ENCODE results near the gene GALNT4. TPM values are rescaled to one million over a fixed set of nuclear protein-coding genes. Genes with fewer than 3 reads are reported as not detected.

GALNT4 gene
- total RNA-seq, 1 experiment from 2014 or later = 7.2 TPM

- Histone ChIP-seq H3K4me1 (peaks cover 4% of the 10 kb centered on the region), H3K36me3 (ENCODE audit: control insufficient read depth, insufficient read depth, low read length) (no peaks in the 10 kb centered on the region), H3K27me3 (replicated peaks; ENCODE audit: control insufficient read depth, insufficient read depth, low read length) (no peaks in the 10 kb centered on the region), H3K9me3 (no peaks in the 10 kb centered on the region), H3K4me3 (ENCODE audit: low read depth, low read length) (no peak overlapping the region)
- no peaks in the 10 kb centered on the region for H3K4me1 Mint-ChIP-seq (ENCODE audit: low read depth, unreplicated experiment)
- no peaks in the 10 kb centered on the region for H3K36me3 Mint-ChIP-seq (ENCODE audit: insufficient read depth, unreplicated experiment)
- ChIA-PET POLR2A (no interaction called here), CTCF (no interaction called here)
- no TSS peak for BruUV-seq (replicated peaks)
- DNase-seq = no peak
- no peak overlapping the region for H3K4me3 Mint-ChIP-seq (ENCODE audit: unreplicated experiment)
- no peak for TF ChIP-seq CTCF (IDR thresholded peaks at IDR 0.05; ENCODE audit: insufficient read depth in 1 of 2, low read depth in 1 of 2, low read length in 1 of 2, severe bottlenecking in 1 of 2, unreplicated experiment in 1 of 2)
- peaks cover under 1% of the 10 kb centered on the region for H3K9me3 Mint-ChIP-seq (ENCODE audit: unreplicated experiment)
- intact Hi-C loops (cut with micrococcal nuclease; ENCODE audit: unreplicated experiment) = loop anchor here (10.0 kb wide), 3 partner anchors 228 to 1308 kb away; no protein-coding TSS in a partner anchor
- no peaks in the 10 kb centered on the region for H3K27me3 Mint-ChIP-seq (ENCODE audit: insufficient read depth, unreplicated experiment)
- no peak overlapping the region for H3K27ac Mint-ChIP-seq (ENCODE audit: unreplicated experiment)
Observed at GRCh38 chr12:89547101-89547500, 22.5 kb upstream of the GALNT4 start.

DNA sequence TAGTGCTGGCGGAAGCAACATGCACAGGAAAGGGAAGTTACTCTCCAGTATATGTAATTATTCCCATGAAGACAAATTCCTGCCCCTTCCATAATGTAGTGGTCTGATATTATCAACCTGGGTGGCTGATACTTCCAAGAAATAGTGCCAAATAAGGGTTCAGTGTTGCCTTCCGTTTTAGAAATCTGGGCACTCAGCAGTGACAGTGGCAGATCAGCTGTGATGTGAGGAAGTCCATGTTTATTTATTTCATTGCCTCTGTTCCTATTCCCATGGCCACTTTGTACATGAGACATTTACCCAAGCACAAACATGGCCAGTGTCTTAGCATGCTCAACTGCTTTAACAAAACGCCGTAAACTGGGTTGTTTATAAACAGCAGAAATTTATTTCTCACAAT lies 21.6 kb upstream of the GALNT4 start:
- intact Hi-C loops (cut with micrococcal nuclease; ENCODE audit: unreplicated experiment) = loop anchor here (10.0 kb wide), 3 partner anchors 229 to 1309 kb away; no protein-coding TSS in a partner anchor
- H3K4me3 Mint-ChIP-seq (ENCODE audit: unreplicated experiment) = no peak overlapping the region
- no TSS peak for BruUV-seq (replicated peaks)
- no peaks in the 10 kb centered on the region for H3K9me3 Mint-ChIP-seq (ENCODE audit: unreplicated experiment)
- POLR2A ChIA-PET = no interaction called here
- no peaks in the 10 kb centered on the region for H3K27me3 Mint-ChIP-seq (ENCODE audit: insufficient read depth, unreplicated experiment)
- H3K4me1 Mint-ChIP-seq (ENCODE audit: low read depth, unreplicated experiment) = no peaks in the 10 kb centered on the region
- Histone ChIP-seq H3K27me3 (replicated peaks; ENCODE audit: control insufficient read depth, insufficient read depth, low read length) (no peaks in the 10 kb centered on the region), H3K4me3 (ENCODE audit: low read depth, low read length) (no peak overlapping the region), H3K9me3 (no peaks in the 10 kb centered on the region), H3K4me1 (peaks cover 4% of the 10 kb centered on the region), H3K36me3 (ENCODE audit: control insufficient read depth, insufficient read depth, low read length) (no peaks in the 10 kb centered on the region; the same call in 1 of the 2 replicates)
- no peaks in the 10 kb centered on the region for H3K36me3 Mint-ChIP-seq (ENCODE audit: insufficient read depth, unreplicated experiment)
- no peak for TF ChIP-seq CTCF (IDR thresholded peaks at IDR 0.05; ENCODE audit: insufficient read depth in 1 of 2, low read depth in 1 of 2, low read length in 1 of 2, severe bottlenecking in 1 of 2, unreplicated experiment in 1 of 2)
- CTCF ChIA-PET = no interaction called here
- H3K27ac Mint-ChIP-seq (ENCODE audit: unreplicated experiment) = no peak overlapping the region
- no peak for DNase-seq

GRCh38 chr12:89544681-89545184 lies 20.1 kb upstream of the GALNT4 start:
- no peak overlapping the region for H3K4me3 Mint-ChIP-seq (ENCODE audit: unreplicated experiment)
- Histone ChIP-seq H3K9me3 (no peaks in the 10 kb centered on the region), H3K36me3 (ENCODE audit: control insufficient read depth, insufficient read depth, low read length) (no peaks in the 10 kb centered on the region; the same call in 1 of the 2 replicates), H3K4me1 (peaks cover 15% of the 10 kb centered on the region), H3K27me3 (replicated peaks; ENCODE audit: control insufficient read depth, insufficient read depth, low read length) (no peaks in the 10 kb centered on the region), H3K4me3 (ENCODE audit: low read depth, low read length) (no peak overlapping the region)
- no peaks in the 10 kb centered on the region for H3K9me3 Mint-ChIP-seq (ENCODE audit: unreplicated experiment)
- intact Hi-C loops (cut with micrococcal nuclease; ENCODE audit: unreplicated experiment) = loop anchor here (5.0 to 10.0 kb wide), 5 partner anchors 103 to 1310 kb away; no protein-coding TSS in a partner anchor
- TF ChIP-seq CTCF (IDR thresholded peaks at IDR 0.05; ENCODE audit: insufficient read depth in 1 of 2, low read depth in 1 of 2, low read length in 1 of 2, severe bottlenecking in 1 of 2, unreplicated experiment in 1 of 2) = no peak
- H3K4me1 Mint-ChIP-seq (ENCODE audit: low read depth, unreplicated experiment) = peaks cover 8% of the 10 kb centered on the region
- ChIA-PET POLR2A (no interaction called here), CTCF (interaction anchor here (1.3 kb wide), 1 partner anchor 165 kb away, joined by 3 read pairs; the partner anchor contains the start of gene ATP2B1)
- BruUV-seq (replicated peaks) = no TSS peak
- no peak overlapping the region for H3K27ac Mint-ChIP-seq (ENCODE audit: unreplicated experiment)
- no peak for DNase-seq
- H3K36me3 Mint-ChIP-seq (ENCODE audit: insufficient read depth, unreplicated experiment) = no peaks in the 10 kb centered on the region
- H3K27me3 Mint-ChIP-seq (ENCODE audit: insufficient read depth, unreplicated experiment) = no peaks in the 10 kb centered on the region
